Esophagus squamous epithelium (tissue), 4 donors: Measurements from ENCODE around the gene MVB12B.

Source experiments
- CTCF ChIP-seq, 6 experiments: fragments of 450-650 bp in 4 of 6; fragments of 200-600 bp in 2 of 6; sonication (generic) in 2 of 6; IDR thresholded peaks; one replicate each; pipeline ENCODE4 v1.5.1; 2016 to 2019; ENCODE audit warnings: antibody characterized with exemption in 6 of 6, mild to moderate bottlenecking in 4 of 6, moderate library complexity in 4 of 6
- POLR2A ChIP-seq, 4 donors: fragments of 450-650 bp; IDR thresholded peaks; one replicate each; pipeline ENCODE4 v1.6.1; 2017; ENCODE audit warnings: antibody characterized with exemption in 4 of 4, mild to moderate bottlenecking in 4 of 4, moderate library complexity in 3 of 4

- no peak for TF ChIP-seq CTCF (IDR thresholded peaks at IDR 0.05)
- no peak for TF ChIP-seq POLR2A (IDR thresholded peaks at IDR 0.05)
Measured at GRCh38 chr9:126436545-126437267, 110.1 kb downstream of the MVB12B start.
